Fibroblast of villous mesenchyme (primary cell): ENCODE data around the gene NCOR2. TPM values are rescaled to one million over a fixed set of nuclear protein-coding genes. Genes with fewer than 3 reads are reported as not detected.
A peak's percentile ranks its signal among the peaks of the same experiment; 100 is the strongest.

Source experiments
- DNase-seq: peaks from one replicate; pipeline ENCODE4 v3.0.0-alpha.2; 2010; ENCODE audit warnings: low read depth
- H3K4me3 ChIP-seq: 2 replicates; pipeline ENCODE4 v1.5.1; 2011; ENCODE audit warnings: low read depth, mild to moderate bottlenecking, low read length
- total RNA-seq: library from RNA; depleted of rRNA; stranded (reverse); fragments of >200 nt; gene quantifications from 2 replicates; pipeline ENCODE4 v1.2.3, GENCODE V29; 2012
- TF ChIP-seq, protein P1 (sequence below): IDR thresholded peaks from 2 replicates; pipeline ENCODE4 v1.5.1; 2012; ENCODE audit warnings: low read depth, mild to moderate bottlenecking, low read length; ENCODE audit not compliant: insufficient read depth

Gene NCOR2
- total RNA-seq, 1 donor = 86.8 TPM

DNA sequence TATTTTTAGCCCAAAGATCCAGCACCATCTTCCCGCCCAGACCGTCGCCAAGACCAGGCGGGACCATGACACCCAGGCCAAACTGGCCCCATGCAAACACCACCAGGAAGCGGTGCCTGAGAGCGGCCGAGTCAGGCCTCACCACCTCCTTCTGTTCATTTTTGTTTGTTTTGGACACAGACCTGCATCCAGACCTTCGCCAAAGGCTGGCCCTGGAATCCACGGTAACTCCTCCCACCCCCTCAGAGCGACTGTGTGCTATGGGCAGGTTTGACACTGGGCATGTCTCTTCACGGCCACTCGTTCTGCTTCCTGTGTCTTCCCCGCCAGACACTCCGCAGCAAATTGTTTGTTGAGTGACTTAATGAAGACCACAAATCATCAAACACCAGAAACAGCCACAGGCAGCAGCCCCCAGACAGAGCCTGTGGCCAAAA is 47.1 kb downstream of the NCOR2 start:
- DNase-seq = no peak
- H3K4me3 ChIP-seq = no peak overlapping the region
- TF ChIP-seq, protein P1, sequence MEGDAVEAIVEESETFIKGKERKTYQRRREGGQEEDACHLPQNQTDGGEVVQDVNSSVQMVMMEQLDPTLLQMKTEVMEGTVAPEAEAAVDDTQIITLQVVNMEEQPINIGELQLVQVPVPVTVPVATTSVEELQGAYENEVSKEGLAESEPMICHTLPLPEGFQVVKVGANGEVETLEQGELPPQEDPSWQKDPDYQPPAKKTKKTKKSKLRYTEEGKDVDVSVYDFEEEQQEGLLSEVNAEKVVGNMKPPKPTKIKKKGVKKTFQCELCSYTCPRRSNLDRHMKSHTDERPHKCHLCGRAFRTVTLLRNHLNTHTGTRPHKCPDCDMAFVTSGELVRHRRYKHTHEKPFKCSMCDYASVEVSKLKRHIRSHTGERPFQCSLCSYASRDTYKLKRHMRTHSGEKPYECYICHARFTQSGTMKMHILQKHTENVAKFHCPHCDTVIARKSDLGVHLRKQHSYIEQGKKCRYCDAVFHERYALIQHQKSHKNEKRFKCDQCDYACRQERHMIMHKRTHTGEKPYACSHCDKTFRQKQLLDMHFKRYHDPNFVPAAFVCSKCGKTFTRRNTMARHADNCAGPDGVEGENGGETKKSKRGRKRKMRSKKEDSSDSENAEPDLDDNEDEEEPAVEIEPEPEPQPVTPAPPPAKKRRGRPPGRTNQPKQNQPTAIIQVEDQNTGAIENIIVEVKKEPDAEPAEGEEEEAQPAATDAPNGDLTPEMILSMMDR = no peak

DNA sequence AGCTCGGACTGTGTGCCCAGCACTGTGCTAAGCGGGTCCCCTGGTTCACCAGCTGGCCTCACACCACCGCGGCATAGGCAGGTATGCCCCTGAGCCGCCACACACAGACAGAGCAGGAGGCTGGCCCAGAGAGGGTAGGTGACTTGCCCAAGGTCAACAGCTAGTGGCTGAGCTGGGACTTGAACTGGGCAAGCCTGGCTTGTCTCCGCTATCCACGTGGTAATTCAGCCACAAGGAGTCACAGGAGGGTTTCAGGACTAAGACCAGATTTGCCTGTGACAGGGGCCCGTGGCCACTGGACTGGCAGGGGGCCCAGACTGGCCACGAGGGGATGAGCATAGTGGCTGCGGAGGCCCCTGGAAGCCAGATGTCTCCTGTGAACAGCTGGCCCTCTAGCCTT is 47.7 kb downstream of the NCOR2 start:
- TF ChIP-seq, protein P1 = no peak
- no peak for DNase-seq
- no peak overlapping the region for H3K4me3 ChIP-seq

DNA sequence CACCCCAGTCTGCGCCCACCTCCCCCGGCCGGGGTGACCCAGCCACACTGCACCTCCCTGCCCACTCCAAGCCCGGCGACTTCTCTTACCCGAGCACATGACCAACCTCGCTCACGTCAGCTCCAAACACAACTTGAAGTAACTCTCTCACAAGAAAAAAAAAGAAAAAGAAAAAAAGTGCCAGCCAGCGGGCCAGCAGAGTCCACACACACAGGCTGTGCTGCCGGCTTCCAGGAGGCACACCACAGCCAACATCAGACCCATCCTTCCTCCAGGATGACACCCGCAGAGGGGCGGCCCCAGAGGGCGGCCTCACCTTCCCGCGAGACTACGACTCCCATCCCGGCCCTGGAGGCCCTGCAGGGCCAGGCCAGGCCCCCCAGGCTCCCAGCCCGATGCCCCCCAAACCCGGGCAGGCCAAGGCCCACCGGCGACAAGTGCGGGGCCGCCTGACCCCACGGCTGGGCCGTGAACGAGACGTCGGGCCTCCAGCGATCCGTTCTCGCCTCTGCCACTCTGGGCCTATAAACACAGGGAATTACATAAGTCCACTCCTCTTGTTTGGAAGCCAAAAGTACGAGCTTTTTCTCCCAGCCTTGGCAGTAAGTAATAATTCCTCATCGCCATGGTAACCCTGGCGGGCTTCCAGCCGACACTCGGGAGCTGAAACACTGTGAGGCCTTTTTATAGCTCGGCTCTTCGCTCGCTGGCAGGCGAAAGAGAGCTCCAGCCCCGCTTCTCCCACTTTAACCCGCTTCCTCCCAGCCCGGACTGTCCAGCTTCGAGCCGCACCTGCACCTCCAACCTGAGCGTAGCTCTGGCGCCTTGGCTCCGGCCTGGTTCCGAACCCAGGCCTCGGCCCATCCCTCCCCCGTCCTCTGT is 49.1 kb downstream of the NCOR2 start:
- H3K4me3 ChIP-seq = peak overlapping the region; percentile 63
- TF ChIP-seq, protein P1 = no peak
- peak; percentile 100 for DNase-seq
